ENCODE measurements around the gene RHNO1.
"Not testable (repeated sequence)": the region's sequence is repeated elsewhere in the genome, so short reads cannot be mapped to it uniquely, and the experiment has no call there.

The RHNO1 gene

GRCh38 chr12:2858944-2859421, 18.0 kb upstream of the RHNO1 start:
- DNase-seq, result no peak

- no peak for DNase-seq
Measured at GRCh38 chr12:2860170-2860569, 16.9 kb upstream of the RHNO1 start.

- DNase-seq, result no peak
Measured at GRCh38 chr12:2862876-2863275, 14.1 kb upstream of the RHNO1 start.

GRCh38 chr12:2863402-2863801, 13.6 kb upstream of the RHNO1 start:
- not testable (repeated sequence) for DNase-seq

- no peak for DNase-seq
Measured at GRCh38 chr12:2864198-2864597, 12.8 kb upstream of the RHNO1 start.

GRCh38 chr12:2868986-2869632, 7.9 kb upstream of the RHNO1 start:
- not testable (repeated sequence) for DNase-seq

GRCh38 chr12:2876431-2877046, 484 bp upstream of the RHNO1 start:
- DNase-seq, result no peak

- no peak for DNase-seq
Measured at GRCh38 chr12:2877953-2878732, 1.1 kb downstream of the RHNO1 start.

- no peak for DNase-seq
Measured at GRCh38 chr12:2879853-2880252, 2.8 kb downstream of the RHNO1 start.

GRCh38 chr12:2884810-2885209, 7.8 kb downstream of the RHNO1 start:
- no peak for DNase-seq

GRCh38 chr12:2886768-2887450, 9.9 kb downstream of the RHNO1 start:
- DNase-seq, result no peak

- no peak for DNase-seq
Measured at GRCh38 chr12:2890001-2890387, 13.0 kb downstream of the RHNO1 start.

- DNase-seq, result peak; percentile 99
Measured at GRCh38 chr12:2890388-2891239, 13.6 kb downstream of the RHNO1 start, which contains the start of gene TULP3. TULP3 (plus strand) TSS chr12:2890891; CDS start chr12:2890948, 57 bp downstream.

- peak; percentile 25 for DNase-seq
Measured at GRCh38 chr12:2891240-2892053, 14.4 kb downstream of the RHNO1 start.

- DNase-seq, result no peak
Measured at GRCh38 chr12:2892246-2892645, 15.2 kb downstream of the RHNO1 start.

- DNase-seq, result no peak
Measured at GRCh38 chr12:2893007-2893406, 16.0 kb downstream of the RHNO1 start.

GRCh38 chr12:2895051-2895451, 18.0 kb downstream of the RHNO1 start:
- no peak for DNase-seq

GRCh38 chr12:2895511-2895910, 18.5 kb downstream of the RHNO1 start:
- DNase-seq, result no peak

- DNase-seq, result no peak
Measured at GRCh38 chr12:2897418-2897817, 20.4 kb downstream of the RHNO1 start.

GRCh38 chr12:2900642-2901041, 23.6 kb downstream of the RHNO1 start:
- DNase-seq, result no peak

- no peak for DNase-seq
Measured at GRCh38 chr12:2902272-2902880, 25.4 kb downstream of the RHNO1 start.
